Kidney capillary endothelial cell (primary cell): ENCODE data around the gene EBI3.
A peak's percentile ranks its signal among the peaks of the same experiment; 100 is the strongest.
"Not testable (repeated sequence)": the region's sequence is repeated elsewhere in the genome, so short reads cannot be mapped to it uniquely, and the experiment has no call there.

Experiments used
- DNase-seq: peaks from one replicate; pipeline ENCODE4 v3.0.0-alpha.2; 2018; ENCODE audit warnings: low spot score

EBI3 gene

DNA sequence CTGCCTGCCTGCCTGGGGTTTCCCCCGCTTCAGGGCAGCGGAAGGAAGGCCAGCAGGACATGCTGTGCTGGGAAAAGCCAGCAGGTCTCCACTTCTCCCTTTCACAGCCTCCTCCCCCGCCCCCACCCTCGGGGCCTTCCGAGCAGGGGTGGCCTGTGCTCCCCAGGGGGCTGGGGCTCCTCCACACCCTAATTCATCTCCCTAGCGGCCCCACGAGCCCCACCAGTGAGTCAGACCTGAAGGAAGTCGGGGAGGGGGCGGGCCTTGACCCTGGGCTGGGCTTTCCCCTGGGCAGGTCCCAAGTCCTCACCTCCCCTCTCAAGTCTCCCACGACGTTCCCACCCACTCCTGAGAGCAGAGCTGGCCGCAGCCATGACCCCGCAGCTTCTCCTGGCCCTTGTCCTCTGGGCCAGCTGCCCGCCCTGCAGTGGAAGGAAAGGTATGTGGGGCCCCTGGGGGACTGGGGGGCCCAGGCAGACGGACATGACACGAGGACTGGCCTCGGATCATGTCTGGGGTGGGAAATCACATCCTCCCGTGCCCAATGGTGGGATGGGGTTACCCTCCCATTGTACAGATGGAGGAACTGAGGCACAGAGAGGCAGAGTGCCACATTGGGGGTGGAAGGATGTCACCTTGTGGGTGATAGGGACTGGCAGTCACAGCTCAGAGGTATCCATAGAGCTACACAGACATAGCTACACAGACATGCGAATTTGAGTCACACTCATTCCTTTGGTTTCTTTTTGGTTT, at the start of gene EBI3:
Gene EBI3, plus strand, starts transcription at position 345 of the 753 bp plus-strand sequence. Its CDS starts 28 bp downstream, at position 373.
- no peak for DNase-seq

GRCh38 chr19:4181053-4181508, 48.2 kb upstream of the EBI3 start:
- DNase-seq, result no peak

- peak; percentile 98 for DNase-seq
These were observed 47.1 kb upstream of the EBI3 start, which contains the start of the genes ANKRD24 and SIRT6 for GRCh38 chr19:4182084-4182810. TSS of gene ANKRD24 (plus strand) at chr19:4182689. CDS start at chr19:4186426, 3,737 bp downstream. TSS of gene SIRT6 (minus strand) at chr19:4182563. CDS start at chr19:4182539, 24 bp downstream.

DNA sequence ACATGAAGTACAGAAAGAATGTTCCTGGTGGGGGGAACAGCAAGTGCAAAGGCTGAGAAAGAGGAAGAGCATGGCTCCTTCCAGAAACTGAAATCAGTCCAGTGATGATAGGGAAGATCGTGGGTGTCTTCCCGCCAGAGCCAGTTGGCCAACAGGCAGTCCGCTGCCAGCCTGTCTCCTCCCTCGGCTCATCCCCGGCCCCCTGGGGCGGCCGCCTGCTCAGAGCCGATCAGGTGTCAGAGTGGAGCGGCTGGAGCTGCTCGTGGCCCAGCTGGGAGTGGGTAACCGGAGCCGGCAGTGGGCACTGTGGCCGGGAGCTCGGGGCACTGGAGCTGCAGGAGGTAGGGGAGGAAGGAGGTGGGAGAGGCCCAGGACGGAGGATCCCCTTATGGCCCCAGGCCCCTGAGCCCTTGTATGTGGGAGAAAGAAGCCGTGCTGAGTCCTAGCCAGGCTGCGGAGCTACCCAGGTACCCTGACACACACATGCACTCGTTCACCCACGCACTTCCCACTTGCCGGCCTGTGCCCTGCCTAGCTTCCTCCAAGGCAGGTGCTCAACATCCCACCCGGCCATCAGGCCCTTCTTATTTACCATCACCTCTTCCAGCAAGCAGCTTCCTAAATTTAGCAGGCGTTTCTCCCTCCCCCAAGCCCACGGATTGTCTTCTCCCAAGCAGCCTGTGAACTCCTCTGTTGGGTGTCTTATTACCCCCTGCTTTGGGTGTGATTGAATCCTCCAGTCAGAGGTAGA, 45.2 kb upstream of the EBI3 start:
- DNase-seq, result no peak

DNA sequence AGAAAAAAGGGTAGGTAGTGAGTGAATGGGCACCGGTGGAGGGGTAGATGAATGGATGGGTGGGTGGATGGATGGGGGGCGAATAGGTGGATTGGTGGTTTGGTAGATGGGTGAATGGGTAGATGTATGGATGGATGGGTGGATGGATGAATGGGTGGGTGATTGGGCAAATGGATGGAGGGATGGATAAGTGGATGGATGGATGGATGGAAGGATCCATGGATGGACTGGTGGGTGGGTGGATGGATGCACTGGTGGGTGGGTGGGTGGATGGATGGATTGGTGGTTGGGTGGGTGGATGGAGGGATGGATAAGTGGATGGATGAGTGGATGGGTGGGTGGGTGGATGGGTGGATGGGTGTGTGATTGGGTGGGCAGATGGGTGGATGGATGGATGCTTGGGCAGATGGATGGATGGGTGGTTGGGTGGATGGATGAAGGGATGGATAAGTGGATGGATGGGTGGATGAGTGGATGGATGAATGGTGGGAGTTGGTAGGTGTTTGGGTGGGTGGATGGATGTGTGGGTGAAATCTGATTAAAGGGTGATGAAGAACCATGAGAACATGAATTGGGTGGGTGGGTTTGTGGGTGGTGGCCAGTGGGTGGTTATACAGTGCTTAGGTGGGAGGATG, 44.5 kb upstream of the EBI3 start:
- no peak for DNase-seq

DNA sequence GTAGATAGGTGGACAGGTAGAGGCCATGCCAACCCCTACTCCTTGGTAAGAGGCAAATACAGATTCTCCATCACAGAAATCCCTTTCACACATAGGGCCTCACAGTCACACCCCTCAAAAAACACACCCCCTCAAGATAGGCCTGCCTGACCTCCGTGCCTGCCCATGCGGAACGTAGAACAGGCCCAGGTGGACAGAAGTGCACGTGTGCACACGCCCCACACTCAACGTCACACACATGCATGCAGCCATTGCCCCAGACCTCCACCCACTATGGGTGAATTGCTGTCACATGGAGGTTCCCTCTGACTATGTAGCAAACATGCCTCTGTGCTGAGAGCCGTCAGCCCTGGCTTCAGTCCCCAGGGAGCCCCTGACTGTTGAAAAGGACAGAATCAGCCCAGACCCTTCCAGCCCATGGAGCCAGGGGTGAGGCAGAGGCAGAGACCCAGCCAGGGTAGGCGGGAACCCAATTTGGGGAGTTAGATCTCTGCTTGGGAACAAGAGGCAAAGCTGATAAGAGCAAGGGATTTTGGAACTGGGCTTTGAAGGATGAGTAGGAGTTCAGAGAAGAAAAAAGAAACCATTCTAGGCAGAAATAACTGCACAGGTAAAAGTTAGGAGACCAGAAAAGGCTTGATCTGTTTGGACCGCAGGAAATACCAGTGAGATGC, 43.8 kb upstream of the EBI3 start:
- no peak for DNase-seq

- peak; percentile 69 for DNase-seq
These were observed 43.0 kb upstream of the EBI3 start for GRCh38 chr19:4186087-4186993.

DNA sequence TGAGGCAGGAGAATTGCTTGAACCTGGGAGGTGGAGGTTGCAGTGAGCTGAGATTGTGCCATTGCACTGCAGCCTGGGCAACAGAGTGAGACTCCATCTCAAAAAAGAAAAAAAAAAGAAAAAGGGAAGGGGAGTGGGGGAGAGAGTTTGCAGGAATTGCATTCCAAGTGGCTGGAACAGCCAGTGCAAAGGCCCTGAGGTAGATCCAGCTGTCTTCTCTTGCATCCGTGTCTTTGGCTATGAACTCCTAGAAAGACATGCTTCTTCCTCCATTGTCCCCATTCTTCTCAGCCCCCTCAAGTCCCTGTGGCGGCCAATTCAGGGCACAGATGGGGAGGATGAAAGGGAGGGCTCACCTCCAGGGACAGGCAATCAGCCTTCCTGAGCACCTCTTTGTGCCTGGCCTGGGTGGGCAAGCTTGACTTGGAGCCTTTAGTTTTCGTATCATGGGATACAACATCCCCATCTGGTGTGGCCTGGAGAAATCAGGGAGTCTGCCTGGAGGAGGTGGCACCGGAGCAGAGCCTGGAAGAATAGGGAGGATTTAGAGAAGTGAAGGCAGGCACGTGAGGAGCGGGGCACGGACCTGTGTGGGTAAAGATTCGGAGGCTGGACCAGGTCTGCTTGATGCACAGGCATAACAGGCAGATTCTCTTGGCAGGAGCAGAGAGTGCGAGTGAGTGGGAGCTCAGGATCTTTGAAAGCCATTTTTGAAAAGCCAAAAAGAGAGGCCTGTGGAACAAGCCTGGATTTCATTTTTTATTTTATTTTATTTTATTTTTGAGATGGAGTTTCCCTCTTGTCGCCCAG, 41.8 kb upstream of the EBI3 start:
- no peak for DNase-seq

GRCh38 chr19:4189641-4190040, 39.7 kb upstream of the EBI3 start:
- DNase-seq, result no peak

- DNase-seq, result not testable (repeated sequence)
These were observed 36.8 kb upstream of the EBI3 start for GRCh38 chr19:4192537-4192936.

DNA sequence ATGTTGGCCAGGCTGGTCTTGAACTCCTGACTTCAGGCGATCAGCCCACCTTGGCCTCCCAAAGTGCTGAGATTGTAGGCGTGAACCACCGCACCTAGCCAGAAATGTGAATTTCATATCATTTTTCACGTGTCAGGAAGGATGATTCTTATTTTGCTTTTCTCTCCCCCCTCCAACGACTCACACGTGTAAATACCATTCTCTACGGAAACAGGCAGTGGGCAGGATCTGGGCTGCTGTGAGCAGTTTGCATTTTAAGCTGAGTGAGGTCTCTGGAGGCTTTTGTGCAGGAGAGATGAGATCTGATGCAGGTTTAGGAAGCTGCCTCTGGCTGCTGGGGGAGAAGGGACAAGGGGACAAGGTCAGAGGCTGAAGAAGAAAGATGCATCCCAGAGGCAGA, 35.0 kb upstream of the EBI3 start:
- no peak for DNase-seq

- DNase-seq, result no peak
These were observed 33.3 kb upstream of the EBI3 start for GRCh38 chr19:4196009-4196408.

GRCh38 chr19:4196587-4197148, 32.7 kb upstream of the EBI3 start:
- DNase-seq, result no peak

DNA sequence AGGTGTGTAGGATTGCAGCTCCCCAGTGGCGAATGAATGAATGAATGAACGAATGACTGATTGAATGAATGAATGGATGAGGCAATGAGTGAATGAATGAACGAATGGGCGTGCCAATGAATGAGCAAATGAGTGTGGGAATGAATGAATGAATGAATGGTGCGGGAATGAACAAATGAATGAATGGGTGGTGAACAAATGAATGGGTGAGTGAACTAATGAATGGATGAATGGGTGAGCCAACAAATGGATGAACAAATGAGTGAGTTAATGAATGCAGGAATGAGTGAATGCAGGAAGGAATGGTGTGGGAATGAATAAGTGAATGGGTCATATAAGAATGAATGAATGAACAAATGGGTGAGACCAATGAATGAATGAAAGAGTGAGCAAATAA, 32.1 kb upstream of the EBI3 start:
- no peak for DNase-seq

DNA sequence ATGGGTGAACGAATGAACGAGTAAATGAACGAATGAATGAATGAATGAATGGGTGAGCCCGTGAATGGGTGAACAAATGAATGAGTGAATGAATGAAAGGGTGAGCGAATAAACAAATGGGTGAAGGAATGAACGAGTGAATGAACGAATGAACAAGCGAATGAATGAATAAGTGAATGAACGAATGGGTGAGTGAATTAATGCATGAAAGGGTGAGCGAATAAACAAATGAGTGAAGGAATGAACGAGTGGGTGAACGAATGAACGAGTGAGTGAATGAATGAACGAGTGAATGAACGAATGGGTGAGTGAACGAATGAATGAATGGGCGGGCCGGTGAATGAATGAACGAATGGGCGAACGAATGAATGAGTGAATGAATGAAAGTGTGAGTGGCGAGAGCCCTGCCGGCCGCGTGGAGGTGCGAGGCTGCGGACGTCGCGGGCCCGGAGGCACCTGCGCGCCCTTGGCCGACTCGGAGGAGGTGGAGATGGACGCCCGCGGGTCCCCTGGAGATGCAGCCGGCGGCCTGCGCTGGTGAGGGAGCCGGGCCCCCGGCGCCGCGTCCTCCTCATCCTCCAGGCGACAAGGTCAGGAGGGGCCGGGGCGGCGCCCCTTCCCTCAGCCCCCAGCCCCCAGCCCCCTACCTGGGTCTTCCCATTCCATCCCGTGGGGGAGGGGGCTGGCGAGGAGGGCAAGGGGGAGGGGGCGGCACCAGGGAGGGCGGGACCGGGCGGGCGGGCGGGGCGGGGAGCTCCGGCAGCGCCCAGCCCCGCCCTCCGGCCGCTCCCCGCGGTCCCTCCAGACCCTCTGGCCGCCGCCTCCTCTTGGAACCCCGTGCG, 31.5 kb upstream of the EBI3 start:
- DNase-seq, result no peak

- DNase-seq, result no peak
These were observed 30.7 kb upstream of the EBI3 start for GRCh38 chr19:4198467-4199126.

- DNase-seq, result no peak
These were observed 29.5 kb upstream of the EBI3 start for GRCh38 chr19:4199699-4200293.
